ENCODE data around the gene NCBP2.
"Not testable (repeated sequence)": the region's sequence is repeated elsewhere in the genome, so short reads cannot be mapped to it uniquely, and the experiment has no call there.

Gene NCBP2

DNA sequence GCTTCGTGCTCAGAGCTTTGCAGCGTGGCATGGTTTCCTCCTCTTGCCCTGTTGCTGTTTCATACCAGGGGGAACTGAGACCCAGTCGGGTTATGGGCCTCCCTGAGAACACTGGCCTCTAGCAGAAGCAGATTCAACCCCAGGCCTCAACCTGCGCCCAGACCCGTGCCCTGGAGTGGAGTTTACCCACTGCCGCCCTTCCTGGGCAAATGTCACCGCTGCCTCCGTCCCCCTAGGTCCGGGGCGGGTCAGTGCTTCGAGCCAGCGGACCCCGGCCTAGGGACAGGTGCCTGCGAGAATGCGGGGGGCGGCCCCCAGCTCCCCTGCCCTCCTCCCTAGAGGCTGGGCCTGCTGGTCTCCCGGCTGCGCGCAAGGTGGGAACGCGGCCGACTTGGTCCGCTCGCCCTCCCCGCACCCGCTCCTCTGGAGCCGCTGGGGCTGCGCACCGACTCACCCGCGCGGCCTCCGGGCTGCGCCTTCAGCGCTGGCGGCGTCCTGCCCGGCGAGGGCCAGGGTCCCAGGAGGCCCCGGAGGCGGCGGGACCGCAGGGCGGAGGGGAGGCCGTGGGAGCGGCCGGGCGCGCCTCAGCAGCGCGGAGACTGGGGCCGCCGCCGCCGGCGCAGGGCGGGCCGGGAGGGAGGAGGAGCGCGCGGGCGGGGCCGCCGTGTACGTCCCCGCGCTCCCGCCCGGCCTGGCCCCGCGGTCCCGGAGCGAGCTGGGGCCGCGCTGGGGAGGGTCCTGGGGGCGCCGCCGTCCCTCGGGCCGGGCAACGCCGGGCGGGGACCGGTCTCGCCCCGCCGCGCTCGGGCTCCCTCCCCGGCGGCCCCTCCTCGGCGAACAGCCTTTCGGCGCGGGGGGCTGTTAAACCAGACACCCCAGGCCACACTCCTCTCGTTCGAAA is 26.2 kb upstream of the NCBP2 start, which contains the start of gene PIGZ:
Gene PIGZ (minus strand): TSS at position 601 of the 901 bp plus-strand sequence. CDS start 16,802 bp downstream, outside the sequence.
- no peak for DNase-seq (ENCODE audit: low read depth)

DNA sequence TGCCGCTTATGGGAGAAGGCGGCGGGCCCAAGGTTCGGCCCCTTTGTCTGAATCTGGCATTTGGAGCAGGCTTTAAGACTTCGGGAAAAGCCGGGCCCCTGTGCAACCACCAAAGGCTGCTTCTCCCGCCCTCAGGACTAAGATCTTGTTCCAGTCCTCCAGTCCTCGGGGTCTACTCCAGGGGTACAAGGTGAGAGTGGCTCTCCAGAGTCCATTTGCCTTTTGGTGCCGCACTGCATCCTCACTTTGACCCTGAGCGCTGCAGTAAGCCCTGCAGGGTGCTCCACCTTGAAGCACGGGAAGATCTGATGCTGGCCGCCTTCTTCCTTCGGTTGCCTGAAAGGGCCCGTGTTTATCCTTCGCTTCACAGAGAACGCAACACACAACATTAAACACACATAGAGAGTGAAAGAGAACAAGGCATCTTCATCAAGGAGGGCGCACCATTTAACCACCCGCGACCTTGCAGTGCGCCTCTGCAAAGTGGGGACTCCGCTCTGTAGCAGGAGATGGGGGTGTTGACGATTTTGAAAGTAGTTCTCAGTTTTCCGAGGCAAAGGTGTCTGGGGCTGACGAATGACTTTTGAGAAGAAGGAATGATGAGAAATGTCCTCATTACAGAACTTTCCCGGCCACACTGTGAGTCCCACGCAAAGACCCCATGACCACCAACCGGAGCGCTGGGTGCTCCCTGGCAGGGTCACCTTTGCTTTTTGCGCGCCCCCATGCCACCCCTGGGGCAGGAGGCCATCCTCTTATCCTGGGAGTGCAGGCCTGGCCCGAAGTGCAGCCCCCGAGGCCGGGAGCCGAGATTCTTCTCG is 25.3 kb upstream of the NCBP2 start:
- no peak for DNase-seq (ENCODE audit: low read depth)

DNA sequence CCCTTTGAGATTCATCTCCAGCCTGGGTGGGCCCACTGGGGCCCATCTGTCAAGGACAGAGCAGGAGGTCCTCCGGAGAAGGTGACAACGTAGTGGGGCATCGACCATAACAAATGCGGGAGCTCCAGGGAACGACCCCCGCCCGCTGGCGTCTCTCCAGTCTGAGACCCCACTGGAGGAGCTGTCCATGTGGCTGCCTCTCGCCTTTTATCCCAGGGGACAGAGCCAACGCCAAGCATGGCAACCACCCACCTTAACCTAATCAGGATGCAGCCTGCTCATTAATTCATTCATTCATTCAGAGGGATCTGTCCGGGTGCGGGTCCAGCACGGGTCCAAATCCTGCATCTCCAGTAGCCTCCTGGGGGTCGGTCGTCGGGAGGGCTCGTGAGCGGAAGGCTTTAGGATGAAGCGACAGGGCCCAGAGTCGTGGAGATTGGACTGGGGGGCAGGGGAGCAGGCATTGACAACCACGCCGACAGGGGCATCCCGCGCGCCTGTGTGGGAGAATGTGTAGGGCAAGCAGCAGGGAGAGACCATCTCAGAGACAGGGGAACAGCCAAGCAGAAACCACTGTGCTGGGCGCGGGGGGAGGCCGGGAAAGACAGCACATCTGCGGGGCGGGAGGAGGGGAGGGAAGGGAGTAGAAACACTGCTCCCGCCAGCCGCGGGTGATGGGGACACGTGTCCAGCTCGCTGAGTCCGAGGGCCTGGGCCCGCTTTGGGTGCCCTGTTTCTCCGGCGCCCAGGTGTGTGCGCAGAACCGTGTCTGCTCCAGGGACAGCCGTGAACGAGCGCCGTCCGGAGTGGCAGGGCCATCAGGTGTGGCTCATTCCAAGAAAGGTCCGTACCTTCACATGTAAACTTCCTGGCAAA is 24.4 kb upstream of the NCBP2 start:
- peak; percentile 35 for DNase-seq (ENCODE audit: low read depth)

DNA sequence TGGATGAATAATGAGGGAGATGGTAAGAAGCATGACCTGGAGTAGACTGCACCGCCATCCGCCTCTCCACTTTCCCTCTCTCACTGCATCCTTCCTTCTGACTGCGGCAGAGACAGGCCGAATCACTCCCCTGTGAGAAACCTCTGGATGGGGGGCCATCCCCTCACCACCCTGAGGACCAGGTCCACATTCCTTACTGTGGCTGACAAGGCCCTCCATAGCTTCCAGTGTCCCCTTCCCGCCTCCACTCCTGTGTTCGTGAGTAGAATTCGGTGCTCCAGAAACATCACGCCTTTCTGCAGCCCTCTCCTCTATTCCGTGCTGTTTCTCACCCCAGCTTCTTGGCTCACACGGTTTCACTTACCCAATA is 23.5 kb upstream of the NCBP2 start:
- no peak for DNase-seq (ENCODE audit: low read depth)

DNA sequence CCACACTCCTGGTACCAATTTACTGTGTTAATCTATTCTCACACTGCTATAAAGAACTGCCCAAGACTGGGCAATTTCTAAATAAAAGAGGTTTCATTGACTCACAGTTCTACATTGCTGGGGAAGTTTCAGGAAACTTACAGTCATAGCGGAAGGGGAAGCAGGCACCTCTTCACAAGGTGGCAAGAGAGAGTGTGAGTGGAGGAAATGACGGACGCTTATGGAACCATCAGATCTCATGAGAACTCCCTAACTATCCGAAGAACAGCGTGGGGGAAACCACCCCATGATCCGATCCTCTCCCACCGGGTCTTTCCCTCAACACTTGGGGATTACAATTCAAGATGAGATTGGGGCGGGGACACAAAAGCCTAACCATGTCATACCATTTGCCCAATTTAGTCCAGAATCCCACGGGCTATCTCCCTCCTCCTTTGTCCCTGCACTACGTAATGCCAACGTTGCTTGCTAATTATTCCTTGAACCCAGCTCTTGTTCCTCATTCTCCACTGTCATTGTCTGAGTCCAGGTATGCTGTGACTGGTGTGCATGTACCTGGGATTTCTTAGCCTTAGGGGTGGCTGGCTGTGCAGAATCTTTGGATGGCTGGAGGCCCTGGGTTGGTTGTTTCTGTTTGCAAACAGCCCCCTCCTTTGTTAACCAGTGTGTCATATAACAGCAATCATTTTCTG is 22.9 kb upstream of the NCBP2 start:
- no peak for DNase-seq (ENCODE audit: low read depth)

DNA sequence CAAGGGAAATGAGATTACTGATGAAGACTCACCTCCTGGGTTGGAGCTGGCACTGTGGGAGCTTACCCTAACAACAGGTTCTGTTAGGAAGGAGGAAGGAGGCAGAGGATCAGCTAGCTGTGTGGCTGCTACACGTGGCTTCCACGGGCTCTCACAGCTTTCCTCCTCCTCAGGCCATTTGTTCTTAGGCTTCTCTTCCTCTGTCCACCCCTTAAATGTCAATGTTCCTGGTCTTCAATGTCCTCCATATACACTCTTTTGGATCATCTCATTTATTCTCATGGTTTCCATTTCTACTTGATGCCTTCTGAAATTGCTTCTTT is 21.3 kb upstream of the NCBP2 start:
- no peak for DNase-seq (ENCODE audit: low read depth)

DNA sequence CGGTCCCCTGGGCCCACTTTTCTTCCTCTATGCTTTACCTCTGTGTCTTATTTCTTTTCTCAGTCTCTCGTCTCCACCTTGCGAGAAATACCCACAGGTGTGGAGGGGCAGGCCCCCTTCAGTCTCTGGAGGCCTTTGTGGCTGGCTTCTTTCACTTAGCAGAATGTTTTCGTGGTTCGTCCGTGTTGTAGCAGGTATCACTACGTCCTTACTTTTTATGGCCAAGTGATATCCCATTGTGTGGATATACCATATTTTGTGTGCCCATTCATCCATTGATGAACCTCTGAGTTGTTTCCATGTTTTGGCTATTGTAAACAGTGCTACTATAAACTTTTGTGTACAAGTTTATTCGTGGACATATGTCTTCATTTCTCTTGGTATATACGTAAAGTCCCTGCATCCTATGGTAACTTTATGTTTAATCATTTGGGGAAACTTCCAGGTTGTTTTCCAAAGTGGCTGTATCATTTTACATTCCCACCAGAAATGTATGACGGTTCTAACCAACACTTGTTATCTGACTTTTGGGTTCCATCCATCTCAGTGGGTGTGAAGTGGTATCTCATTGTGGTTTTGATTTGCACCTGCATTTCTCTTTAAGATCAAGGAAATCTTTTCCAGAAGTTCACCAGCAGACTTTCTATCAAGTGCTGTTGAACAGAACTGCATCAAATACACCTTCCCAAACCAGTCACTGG is 20.8 kb upstream of the NCBP2 start:
- no peak for DNase-seq (ENCODE audit: low read depth)

DNA sequence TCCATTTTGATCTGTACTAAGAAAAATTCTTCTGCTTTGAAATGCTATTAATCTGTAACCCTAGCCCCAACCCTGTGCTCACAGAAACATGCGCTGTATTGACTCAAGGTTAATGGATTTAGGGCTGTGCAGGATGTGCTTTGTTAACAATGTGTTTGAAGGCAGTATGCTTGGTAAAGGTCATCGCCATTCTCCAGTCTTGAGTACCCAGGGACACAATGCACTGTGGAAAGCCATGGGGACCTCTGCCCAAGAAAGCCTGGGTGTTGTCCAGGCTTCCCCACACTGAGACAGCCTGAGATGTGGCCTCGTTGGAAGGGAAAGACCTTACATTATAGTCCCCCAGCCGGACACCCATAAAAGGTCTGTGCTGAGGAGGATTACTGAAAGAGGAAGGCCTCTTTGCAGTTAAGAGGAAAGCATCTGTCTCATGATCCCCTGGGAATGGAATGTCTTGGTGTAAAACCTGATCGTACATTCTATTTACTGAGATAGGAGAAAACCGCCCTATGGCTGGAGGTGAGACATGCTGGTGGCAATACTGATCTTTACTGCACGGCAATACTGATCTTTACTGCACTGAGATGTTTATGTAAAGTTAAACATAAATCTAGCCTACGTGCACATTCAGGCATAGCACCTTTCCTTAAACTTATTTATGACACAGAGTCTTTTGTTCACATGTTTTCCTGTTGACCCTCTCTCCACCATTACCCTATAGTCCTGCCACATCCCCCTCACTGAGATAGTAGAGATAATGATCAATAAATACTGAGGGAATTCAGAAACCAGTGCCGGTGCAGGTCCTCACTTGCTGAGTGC is 20.0 kb upstream of the NCBP2 start:
- DNase-seq (ENCODE audit: low read depth), result no peak

DNA sequence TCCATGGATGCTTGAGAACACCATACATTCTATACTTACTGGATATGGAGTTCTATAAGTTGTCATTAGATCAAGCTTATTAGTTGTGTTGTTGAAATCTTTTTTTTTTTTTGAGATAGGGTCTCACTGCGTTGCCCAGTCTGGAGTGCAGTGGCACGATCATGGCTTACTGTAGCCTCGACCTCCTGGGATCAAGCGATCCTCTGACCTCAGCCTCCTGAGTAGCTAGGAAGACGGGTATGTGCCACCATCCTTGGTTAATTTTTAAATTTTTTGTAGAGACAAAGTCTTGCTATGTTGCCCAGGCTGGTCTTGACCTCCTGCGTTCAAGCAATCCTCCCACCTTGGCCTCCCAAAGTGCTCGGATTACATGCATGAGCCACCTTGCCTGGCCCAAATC is 12.5 kb upstream of the NCBP2 start:
- DNase-seq (ENCODE audit: low read depth), result no peak

DNA sequence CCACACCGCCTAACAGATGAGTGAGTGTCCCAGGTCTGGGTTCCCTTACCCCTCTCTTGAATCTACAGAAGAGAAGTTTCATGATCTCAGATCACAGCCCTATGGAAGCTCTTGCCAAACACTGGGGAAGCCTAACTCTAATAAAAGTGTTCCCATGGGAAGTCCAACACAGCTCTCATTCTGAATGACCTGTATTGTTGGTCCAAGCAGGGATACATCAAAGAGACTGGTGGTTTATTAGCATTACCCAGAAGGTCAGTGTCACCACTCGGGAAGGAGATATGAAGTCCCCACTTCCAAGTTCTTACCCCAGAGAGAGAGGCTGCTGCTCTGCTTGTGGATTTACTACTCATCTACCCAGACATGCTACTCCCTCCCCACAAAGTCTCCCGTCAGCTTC is 9.0 kb upstream of the NCBP2 start:
- no peak for DNase-seq (ENCODE audit: low read depth)

DNA sequence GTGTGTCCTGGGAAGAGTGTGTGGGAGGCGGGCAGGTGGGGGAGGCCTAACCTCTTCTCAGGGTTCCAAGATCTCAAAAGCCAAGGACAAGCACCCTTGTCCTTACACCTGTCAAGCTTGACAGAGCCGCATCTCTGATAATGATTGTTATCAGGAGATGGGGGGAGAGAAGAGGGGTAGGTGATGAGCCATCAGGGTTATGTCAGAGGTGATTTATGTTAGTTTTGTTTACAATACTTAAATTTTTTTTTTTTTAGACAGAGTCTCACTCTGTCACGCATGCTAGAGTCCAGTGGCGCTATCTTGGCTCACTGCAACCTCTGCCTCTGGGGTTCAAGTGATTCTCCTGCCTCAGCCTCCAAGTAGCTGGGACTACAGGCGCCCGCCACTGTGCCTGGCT is 7.4 kb upstream of the NCBP2 start:
- DNase-seq (ENCODE audit: low read depth), result no peak

DNA sequence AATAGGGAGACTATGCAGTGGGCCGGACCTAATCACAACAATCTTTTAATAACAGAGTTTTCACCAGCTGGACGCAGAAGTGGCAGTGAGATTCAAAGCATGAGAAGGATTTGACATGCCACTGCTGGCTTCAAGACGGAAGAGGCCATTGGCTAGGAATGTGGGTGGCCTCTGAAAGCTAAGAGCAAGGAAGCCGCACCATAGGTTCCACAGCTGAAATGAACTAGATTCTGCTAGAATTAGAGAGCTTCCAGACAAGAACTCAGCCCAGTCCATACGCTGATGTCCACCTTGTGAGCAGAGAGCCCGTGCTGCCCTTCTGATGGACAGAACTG is 6.9 kb upstream of the NCBP2 start:
- no peak for DNase-seq (ENCODE audit: low read depth)

DNA sequence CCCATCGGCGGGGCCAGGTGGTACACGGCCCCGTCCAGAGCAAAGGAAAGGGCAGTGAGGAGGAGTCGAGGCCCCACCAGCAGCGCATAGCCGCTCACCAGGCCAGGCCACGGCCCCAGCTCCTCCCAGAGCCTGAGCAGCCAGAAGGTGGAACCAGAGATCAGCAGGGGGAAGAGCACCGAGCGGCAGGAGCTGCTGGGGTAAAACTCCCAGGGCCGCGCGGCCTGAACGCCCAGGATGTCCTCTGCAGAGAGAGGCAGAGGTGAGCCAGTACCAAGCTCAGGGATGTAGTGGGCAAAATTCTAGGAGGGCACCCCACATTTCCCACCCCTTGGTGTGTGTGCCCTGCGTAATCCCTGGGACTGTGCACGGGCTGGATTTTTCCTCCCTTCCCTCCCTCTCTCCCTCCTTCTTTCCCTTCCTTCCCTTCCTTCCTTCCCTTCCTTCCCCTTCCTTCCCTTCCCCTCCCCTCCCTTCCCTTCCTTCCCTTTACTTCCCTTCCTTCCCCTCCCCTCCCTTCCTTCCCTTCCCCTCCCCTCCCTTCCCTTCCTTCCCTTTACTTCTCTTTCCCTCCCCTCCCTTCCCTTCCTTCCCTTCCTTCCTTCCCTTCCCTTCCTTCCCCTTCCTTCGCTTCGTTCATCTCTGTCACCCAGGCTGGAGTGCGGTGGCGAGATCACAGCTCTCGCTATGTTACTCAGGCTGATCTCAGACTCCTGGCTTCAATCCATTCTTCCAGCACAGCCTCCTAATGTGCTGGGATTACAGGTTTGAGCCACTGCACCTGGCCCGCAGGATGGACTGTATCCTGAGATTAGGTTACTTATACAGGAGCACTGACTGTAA is 6.3 kb upstream of the NCBP2 start:
- DNase-seq (ENCODE audit: low read depth), result peak; percentile 37

DNA sequence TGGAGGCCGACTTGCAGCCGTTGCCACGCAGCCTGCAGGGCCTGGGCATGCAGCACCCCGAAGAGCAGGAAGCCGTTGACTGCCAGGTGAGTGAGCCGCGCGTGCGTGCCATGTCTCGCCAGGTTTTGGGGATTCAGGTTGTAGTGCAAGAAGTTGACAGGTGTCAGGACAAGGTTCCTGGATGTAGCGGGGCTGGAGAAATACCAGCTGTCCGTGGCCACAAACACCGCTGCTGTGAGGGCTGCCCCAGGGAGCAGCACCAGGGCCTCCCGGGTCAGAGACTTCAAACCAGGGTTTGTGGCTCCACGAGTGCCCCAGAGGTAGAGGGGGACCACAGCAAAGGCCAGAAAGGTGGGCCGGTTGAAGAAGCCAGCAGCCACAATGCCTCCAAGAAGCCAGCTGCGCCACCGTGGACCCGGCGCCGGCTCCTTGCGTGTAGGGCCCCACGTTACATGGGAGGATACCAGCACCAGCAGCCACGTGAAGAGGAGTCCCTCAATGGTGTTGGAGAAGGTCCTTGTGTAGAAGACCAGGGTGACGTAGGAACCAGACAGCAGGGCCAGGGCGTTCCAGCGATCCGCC is 5.6 kb upstream of the NCBP2 start:
- no peak for DNase-seq (ENCODE audit: low read depth)

DNA sequence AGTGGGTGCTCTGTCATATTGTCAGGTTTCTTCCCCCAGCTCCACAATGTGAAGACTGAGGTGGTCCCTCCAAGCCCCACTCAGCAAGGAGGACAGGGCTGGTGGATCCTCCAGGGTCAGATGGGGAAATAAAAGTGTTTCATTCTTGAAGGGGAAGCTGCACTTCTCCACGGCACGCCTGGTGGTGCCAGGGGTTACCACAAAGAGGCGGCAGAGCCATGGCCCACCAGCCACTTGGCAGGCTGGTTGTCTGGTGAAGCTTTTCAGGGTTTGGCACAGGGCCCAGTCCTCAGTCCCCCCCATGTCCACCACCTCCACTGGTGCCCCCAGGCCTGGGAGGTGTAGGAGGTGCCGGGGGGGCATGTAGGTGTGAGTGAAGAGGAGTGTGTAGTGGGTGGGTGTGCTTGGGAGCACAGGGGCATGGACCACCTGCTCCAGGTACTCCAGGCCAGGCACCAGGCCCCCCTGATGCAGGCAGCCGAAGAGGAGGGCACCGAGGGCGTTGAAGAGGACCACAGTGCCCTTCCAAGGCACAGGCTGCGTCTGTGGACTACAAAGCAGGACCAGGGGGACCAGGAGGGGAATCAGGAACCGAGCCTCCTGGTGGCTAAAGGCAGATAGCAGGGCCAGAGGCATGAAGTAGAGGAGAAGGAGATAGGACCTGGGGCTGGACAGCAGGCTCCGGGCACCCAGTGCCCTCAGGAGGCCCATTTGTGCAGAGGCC is 5.0 kb upstream of the NCBP2 start:
- DNase-seq (ENCODE audit: low read depth), result no peak

DNA sequence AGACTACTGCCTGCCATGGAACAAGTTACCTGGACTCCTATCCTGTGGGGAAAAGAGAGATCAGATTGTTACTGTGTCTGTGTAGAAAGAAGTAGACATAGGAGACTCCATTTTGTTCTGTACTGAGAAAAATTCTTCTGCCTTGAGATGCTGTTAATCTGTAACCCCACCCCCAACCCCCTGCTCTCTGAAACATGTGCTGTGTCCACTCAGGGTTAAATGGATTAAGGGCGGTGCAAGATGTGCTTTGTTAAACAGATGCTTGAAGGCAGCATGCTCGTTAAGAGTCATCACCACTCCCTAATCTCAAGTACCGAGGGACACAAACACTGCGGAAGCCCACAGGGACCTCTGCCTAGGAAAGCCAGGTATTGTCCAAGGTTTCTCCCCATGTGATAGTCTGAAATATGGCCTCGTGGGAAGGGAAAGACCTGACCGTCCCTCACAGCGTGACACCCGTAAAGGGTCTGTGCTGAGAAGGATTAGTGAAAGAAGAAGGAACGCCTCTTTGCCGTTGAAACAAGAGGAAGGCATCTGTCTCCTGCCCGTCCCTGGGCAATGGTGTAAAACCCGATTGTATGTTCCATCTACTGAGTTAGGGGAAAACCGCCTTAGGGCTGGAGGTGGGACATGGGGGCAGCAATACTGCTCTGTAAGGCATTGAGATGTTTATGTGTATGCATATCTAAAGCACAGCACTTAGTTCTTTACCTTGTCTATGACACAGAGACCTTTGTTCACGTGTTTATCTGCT is 1.9 kb upstream of the NCBP2 start:
- not testable (repeated sequence) for DNase-seq (ENCODE audit: low read depth)

DNA sequence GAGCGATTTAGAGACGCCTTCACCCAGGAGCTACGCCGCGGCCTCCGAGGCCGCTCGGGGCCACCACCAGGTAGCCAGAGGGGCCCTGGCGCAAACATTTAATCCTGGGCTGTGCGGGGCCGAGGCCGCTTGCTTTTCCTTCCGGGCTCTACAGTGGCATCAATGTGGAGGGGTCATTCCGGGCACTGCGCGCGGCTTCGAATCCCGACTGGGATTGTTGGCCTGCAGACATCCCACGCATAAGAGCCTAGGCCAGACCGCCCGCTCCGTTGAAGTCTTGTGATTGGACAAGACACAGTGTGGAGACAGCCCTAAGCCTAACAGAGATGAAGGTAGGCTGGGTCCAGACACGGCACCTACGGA is 568 bp upstream of the NCBP2 start:
- peak; percentile 18 for DNase-seq (ENCODE audit: low read depth)

All from amniotic epithelial cell (primary cell).